ENCODE results near the gene HMX1.

GRCh38 chr4:8828869-8829268 is 42.8 kb downstream of the HMX1 start:
- TF ChIP-seq, protein P1, sequence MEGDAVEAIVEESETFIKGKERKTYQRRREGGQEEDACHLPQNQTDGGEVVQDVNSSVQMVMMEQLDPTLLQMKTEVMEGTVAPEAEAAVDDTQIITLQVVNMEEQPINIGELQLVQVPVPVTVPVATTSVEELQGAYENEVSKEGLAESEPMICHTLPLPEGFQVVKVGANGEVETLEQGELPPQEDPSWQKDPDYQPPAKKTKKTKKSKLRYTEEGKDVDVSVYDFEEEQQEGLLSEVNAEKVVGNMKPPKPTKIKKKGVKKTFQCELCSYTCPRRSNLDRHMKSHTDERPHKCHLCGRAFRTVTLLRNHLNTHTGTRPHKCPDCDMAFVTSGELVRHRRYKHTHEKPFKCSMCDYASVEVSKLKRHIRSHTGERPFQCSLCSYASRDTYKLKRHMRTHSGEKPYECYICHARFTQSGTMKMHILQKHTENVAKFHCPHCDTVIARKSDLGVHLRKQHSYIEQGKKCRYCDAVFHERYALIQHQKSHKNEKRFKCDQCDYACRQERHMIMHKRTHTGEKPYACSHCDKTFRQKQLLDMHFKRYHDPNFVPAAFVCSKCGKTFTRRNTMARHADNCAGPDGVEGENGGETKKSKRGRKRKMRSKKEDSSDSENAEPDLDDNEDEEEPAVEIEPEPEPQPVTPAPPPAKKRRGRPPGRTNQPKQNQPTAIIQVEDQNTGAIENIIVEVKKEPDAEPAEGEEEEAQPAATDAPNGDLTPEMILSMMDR (IDR thresholded peaks at IDR 0.05): no peak
- TF ChIP-seq POLR2A (IDR thresholded peaks at IDR 0.05) (no peak), POLR2AphosphoS5 (IDR thresholded peaks at IDR 0.05) (no peak), EP300 (IDR thresholded peaks at IDR 0.05) (no peak)
